HepG2 (cell line): ENCODE measurements around the gene PARN. TPM values are rescaled to one million over a fixed set of nuclear protein-coding genes. Genes with fewer than 3 reads are reported as not detected.

ENCODE experiments used
- ATAC-seq: fragments of 200-7000 bp; cut with Tn5 transposase; 3 replicates; pipeline ENCODE4 v1.9.1; 2020; ENCODE audit warnings: mild to moderate bottlenecking, moderate library complexity
- BruUV-seq: library from RNA; stranded (reverse); fragments of 400-500 nt; replicated peaks from 2 replicates; lab custom pipeline; 2021; lab: Mats Ljungman, UMichigan
- CTCF ChIA-PET: fragments of 300-600 bp; formaldehyde crosslinking; extraction: SDS; loops from one replicate; lab custom pipeline; 2021; ENCODE audit warnings: low total read pairs, inconsistent platforms, low intra/inter-chr PET ratio; lab: Yijun Ruan, JAX
- POLR2A ChIA-PET: fragments of 350-600 bp; sonication (Branson Sonifier 250); formaldehyde crosslinking; loops from one replicate; lab custom pipeline; 2020; ENCODE audit warnings: antibody characterized with exemption, inconsistent platforms; lab: Yijun Ruan, JAX
- DNase-seq: peaks from one replicate; pipeline ENCODE4 v3.0.0-alpha.2; 2015; ENCODE audit warnings: low spot score
- FAIRE-seq: peaks from 3 replicates; lab custom pipeline; 2011; peaks lifted over from hg19 to GRCh38; lab: Jason Lieb, UNC
- H2AFZ ChIP-seq: one replicate; pipeline ENCODE4 v1.6.1; 2011; ENCODE audit warnings: low read length, inconsistent platforms
- H3K27ac ChIP-seq: fragments of 300-600 bp; 3 replicates; pipeline ENCODE4 v1.8.0; 2011; ENCODE audit warnings: mixed run types, mild to moderate bottlenecking, mixed read lengths, low read length, inconsistent platforms; ENCODE audit not compliant: insufficient read depth; ENCODE audit errors: extremely low read length
- H3K27me3 ChIP-seq, 2 experiments: fragments of 200-600 bp in 1 of 2; 2 replicates in 1 of 2; 3 replicates in 1 of 2; pipeline versions ENCODE4 v1.6.0 to v1.8.0; 2011; ENCODE audit warnings: low read length in 2 of 2, mild to moderate bottlenecking in 2 of 2, moderate library complexity in 2 of 2, inconsistent platforms in 1 of 2; ENCODE audit not compliant: insufficient read depth in 2 of 2, control insufficient read depth in 1 of 2
- H3K36me3 ChIP-seq, 2 experiments: fragments of 200-600 bp in 1 of 2; replicated peaks in 1 of 2; 2 replicates in 1 of 2; 3 replicates in 1 of 2; pipeline versions ENCODE4 v1.5.1 to v1.8.0; 2011; ENCODE audit warnings: low read length in 2 of 2, inconsistent platforms in 1 of 2; ENCODE audit not compliant: insufficient read depth in 2 of 2, control insufficient read depth in 1 of 2
- H3K4me1 ChIP-seq: 2 replicates; pipeline ENCODE4 v1.5.1; 2012; ENCODE audit warnings: low read length, inconsistent platforms; ENCODE audit not compliant: insufficient read depth
- H3K4me2 ChIP-seq: 2 replicates; pipeline ENCODE4 v1.6.0; 2011; ENCODE audit warnings: low read depth, low read length, inconsistent platforms
- H3K4me3 ChIP-seq, 3 experiments: fragments of 200-600 bp in 1 of 3; sonication (generic), shearing (Covaris generic) in 1 of 3; replicated peaks in 1 of 3; 2 replicates each; pipeline ENCODE4 v1.5.1; 2011 to 2016; ENCODE audit warnings: low read length in 3 of 3, inconsistent platforms in 2 of 3, low read depth in 2 of 3, mild to moderate bottlenecking in 2 of 3, control low read depth in 1 of 3, mixed read lengths in 1 of 3; ENCODE audit not compliant: insufficient read depth in 1 of 3
- H3K79me2 ChIP-seq: one replicate; pipeline ENCODE4 v1.6.1; 2011; ENCODE audit warnings: low read length, inconsistent platforms; ENCODE audit not compliant: insufficient read depth
- H3K9ac ChIP-seq: 2 replicates; pipeline ENCODE4 v1.6.0; 2011; ENCODE audit warnings: mild to moderate bottlenecking, low read depth, low read length, inconsistent platforms; ENCODE audit not compliant: insufficient read depth
- H3K9me3 ChIP-seq: 2 replicates; pipeline ENCODE4 v1.5.1; 2012; ENCODE audit warnings: mild to moderate bottlenecking, low read length
- H4K20me1 ChIP-seq: 2 replicates; pipeline ENCODE4 v1.6.0; 2011; ENCODE audit warnings: inconsistent platforms, mild to moderate bottlenecking, low read length, moderate library complexity; ENCODE audit not compliant: insufficient read depth
- BRD4 ChIP-seq: sonication (generic); formaldehyde crosslinking; IDR thresholded peaks from 2 replicates; pipeline ENCODE4 v1.4.0; 2020; ENCODE audit warnings: missing genetic modification reagents
- CENPBD1 ChIP-seq: sonication (generic); formaldehyde crosslinking; IDR thresholded peaks from 2 replicates; pipeline ENCODE4 v1.8.0; 2022; ENCODE audit warnings: missing genetic modification reagents, low read depth, mild to moderate bottlenecking, borderline replicate concordance
- HES4 ChIP-seq: sonication (generic); formaldehyde crosslinking; IDR thresholded peaks from 2 replicates; pipeline ENCODE4 v1.9.0; 2021; ENCODE audit warnings: mild to moderate bottlenecking, missing genetic modification reagents, borderline replicate concordance
- JUN ChIP-seq: sonication (generic); formaldehyde crosslinking; IDR thresholded peaks from 2 replicates; pipeline ENCODE4 v1.4.0; 2020; ENCODE audit warnings: mild to moderate bottlenecking, missing genetic modification reagents
- MXD3 ChIP-seq: IDR thresholded peaks from 2 replicates; pipeline ENCODE4 v1.6.1; 2016; ENCODE audit warnings: mild to moderate bottlenecking, missing biosample characterization, missing genetic modification reagents
- PPARG ChIP-seq: conservative IDR thresholded peaks from 2 replicates; pipeline ENCODE4 v1.6.1; 2016; ENCODE audit warnings: missing biosample characterization, missing genetic modification reagents
- STAG1 ChIP-seq: sonication (generic); formaldehyde crosslinking; IDR thresholded peaks from 2 replicates; pipeline ENCODE4 v1.4.0; 2020; ENCODE audit warnings: missing genetic modification reagents
- ZBTB39 ChIP-seq: sonication (generic); formaldehyde crosslinking; IDR thresholded peaks from 2 replicates; pipeline ENCODE4 v1.5.0; 2020; ENCODE audit warnings: missing genetic modification reagents
- ZNF18 ChIP-seq: sonication (generic); formaldehyde crosslinking; IDR thresholded peaks from 2 replicates; pipeline ENCODE4 v1.8.0; 2022; ENCODE audit warnings: mild to moderate bottlenecking, missing genetic modification reagents; ENCODE audit not compliant: insufficient replicate concordance
- ZNF207 ChIP-seq: fragments of 450-650 bp; IDR thresholded peaks from 2 replicates; pipeline ENCODE4 v1.6.1; 2016; ENCODE audit warnings: antibody characterized with exemption, borderline replicate concordance
- ZNF446 ChIP-seq: sonication (generic); formaldehyde crosslinking; IDR thresholded peaks from 2 replicates; pipeline ENCODE4 v1.5.0; 2020; ENCODE audit warnings: mild to moderate bottlenecking, missing genetic modification reagents
- ZNF788 ChIP-seq: sonication (generic); formaldehyde crosslinking; IDR thresholded peaks from 2 replicates; pipeline ENCODE4 v1.5.0; 2020; ENCODE audit warnings: mild to moderate bottlenecking, missing genetic modification reagents, borderline replicate concordance
- ZNF841 ChIP-seq: sonication (generic); formaldehyde crosslinking; IDR thresholded peaks from 2 replicates; pipeline ENCODE4 v1.8.1; 2023; ENCODE audit warnings: missing genetic modification reagents, borderline replicate concordance
- WGBS: methylation state at CpG from one replicate; pipeline ENCODE4 v1.1.6; 2017; ENCODE audit warnings: low lambda C conversion rate; 5-methylcytosine and 5-hydroxymethylcytosine counted together
- in situ Hi-C: cut with HindIII; loops from 2 replicates; pipeline ENCODE4 v1.10.0; 2017; ENCODE audit warnings: low pct_unique_long_range_greater_than_20kb; ENCODE audit not compliant: extremely low pct_ligation_motif_present
- intact Hi-C: fragments of 100-400 bp; cut with micrococcal nuclease; formaldehyde crosslinking; loops from one replicate; pipeline ENCODE4 v1.10.0; 2022; ENCODE audit not compliant: unreplicated experiment
- polyA plus RNA-seq, 8 experiments: library from polyadenylated mRNA; depleted of rRNA in 3 of 8; stranded (reverse) in 7 of 8; unstranded in 1 of 8; fragments of >200 nt; fragmentation: Illumina TruSeq in 4 of 8; extraction: Trizol in 4 of 8; gene quantifications; 2 replicates each; pipeline versions ENCODE4 v1.2.1 to v1.2.3, GENCODE V29; 2011 to 2016; ENCODE audit warnings: low read depth in 4 of 8, missing spikeins in 1 of 8, mixed read lengths in 1 of 8; ENCODE audit not compliant: insufficient read depth in 1 of 8
- total RNA-seq, 5 experiments: library from RNA; depleted of rRNA; stranded (reverse); fragments of >200 nt; fragmentation: Illumina TruSeq; extraction: Trizol; gene quantifications; 2 replicates each; pipeline ENCODE4 v1.2.3, GENCODE V29; 2016; ENCODE audit warnings: low read depth in 1 of 5

PARN gene
- total and polyA plus RNA-seq, 2 of the 13 experiments (the other 11 are each of a cell fraction or from before 2014, with no cell fraction given), result 13.3 to 47.6 TPM

- no peak overlapping the region for H3K4me2 ChIP-seq
- FAIRE-seq (no peak), DNase-seq (no peak), ATAC-seq (no peak)
- peaks cover 0 to 11% of the 10 kb centered on the region in 2 experiments; a peak in 3 of 5 replicates for H3K36me3 ChIP-seq
- ChIA-PET CTCF (no interaction called here), POLR2A (no interaction called here)
- H3K9me3 ChIP-seq, result no peaks in the 10 kb centered on the region
- H3K4me1 ChIP-seq, result peaks cover 19% of the 10 kb centered on the region
- H3K79me2 ChIP-seq, result peaks cover 5% of the 10 kb centered on the region
- H3K27ac ChIP-seq, result no peak overlapping the region
- H2AFZ ChIP-seq, result no peak overlapping the region
- H3K4me3 ChIP-seq, result no peak overlapping the region
- in situ Hi-C loops, result no loop called here
- H3K27me3 ChIP-seq, result no peaks in the 10 kb centered on the region
- WGBS, result 95% methylated on average over 2 of the region's 2 CpGs
- H4K20me1 ChIP-seq, result no peaks in the 10 kb centered on the region
- intact Hi-C loops, result no loop called here
- TF ChIP-seq JUN (CRISPR knock-in tag) (no peak), PPARG (CRISPR knock-in tag) (no peak), HES4 (CRISPR knock-in tag) (no peak), ZNF18 (CRISPR knock-in tag) (no peak), ZBTB39 (no peak), BRD4 (no peak), ZNF788 (CRISPR knock-in tag) (no peak), MXD3 (CRISPR knock-in tag) (no peak), CENPBD1 (CRISPR knock-in tag) (no peak), ZNF841 (CRISPR knock-in tag) (no peak), STAG1 (CRISPR knock-in tag) (no peak), ZNF446 (no peak), ZNF207 (no peak)
- H3K9ac ChIP-seq, result no peak overlapping the region
- BruUV-seq, result no TSS peak
These were observed 90.4 kb downstream of the PARN start for GRCh38 chr16:14539631-14540030.
